Karpas-422 (cell line): Measurements from ENCODE around the gene ERC1. TPM values are rescaled to one million over a fixed set of nuclear protein-coding genes. Genes with fewer than 3 reads are reported as not detected.

Source experiments
- DNase-seq: peaks from one replicate; pipeline ENCODE4 v3.0.0-alpha.2; 2015
- H2AFZ ChIP-seq: fragments of 200-600 bp; sonication (generic); 2 replicates; pipeline ENCODE4 v1.6.1; 2014; ENCODE audit warnings: antibody characterized with exemption, low read length, mixed read lengths
- H3K27ac ChIP-seq: fragments of 200-600 bp; sonication (generic); 2 replicates; pipeline ENCODE4 v1.5.1; 2014; ENCODE audit warnings: mild to moderate bottlenecking, low read length, moderate library complexity
- H3K27me3 ChIP-seq: fragments of 200-600 bp; sonication (generic); 2 replicates; pipeline ENCODE4 v1.6.1; 2014; ENCODE audit warnings: low read length, mixed read lengths
- H3K36me3 ChIP-seq: fragments of 200-600 bp; sonication (generic); 2 replicates; pipeline ENCODE4 v1.6.1; 2014; ENCODE audit warnings: low read length, mixed read lengths; ENCODE audit not compliant: insufficient read depth
- H3K4me1 ChIP-seq: fragments of 200-600 bp; sonication (generic); 2 replicates; pipeline ENCODE4 v1.6.1; 2014; ENCODE audit warnings: mild to moderate bottlenecking, low read length, mixed read lengths
- H3K4me2 ChIP-seq: fragments of 200-600 bp; sonication (generic); 2 replicates; pipeline ENCODE4 v1.6.1; 2014; ENCODE audit warnings: low read length, low read depth, mild to moderate bottlenecking; ENCODE audit not compliant: poor library complexity, severe bottlenecking
- H3K4me3 ChIP-seq: fragments of 200-600 bp; sonication (generic); 2 replicates; pipeline ENCODE4 v1.5.1; 2014; ENCODE audit warnings: mild to moderate bottlenecking, antibody characterized with exemption, low read length, mixed read lengths
- H3K79me2 ChIP-seq: fragments of 200-600 bp; sonication (generic); 2 replicates; pipeline ENCODE4 v1.6.1; 2014; ENCODE audit warnings: mild to moderate bottlenecking, low read length, mixed read lengths
- H3K9ac ChIP-seq: fragments of 200-600 bp; sonication (generic); 2 replicates; pipeline ENCODE4 v1.6.0; 2014; ENCODE audit warnings: low read length
- H3K9me2 ChIP-seq: fragments of 200-600 bp; sonication (generic), shearing (Covaris generic); replicated peaks from 2 replicates; pipeline ENCODE4 v1.6.0; 2014; ENCODE audit warnings: mild to moderate bottlenecking, low read length, moderate library complexity; ENCODE audit not compliant: insufficient read depth
- H3K9me3 ChIP-seq: fragments of 300-700, 200-600 bp; sonication (generic); 2 replicates; pipeline ENCODE4 v1.6.1; 2014; ENCODE audit warnings: low read length, mixed read lengths
- H4K20me1 ChIP-seq: fragments of 200-600 bp; sonication (generic); 2 replicates; pipeline ENCODE4 v1.6.1; 2014; ENCODE audit warnings: mild to moderate bottlenecking, antibody characterized with exemption, low read length, low read depth; ENCODE audit not compliant: insufficient read depth
- total RNA-seq: library from RNA; depleted of rRNA; stranded (reverse); fragments of >200 nt; shearing (Covaris generic); gene quantifications from 2 replicates; pipeline ENCODE4 v1.2.3, GENCODE V29; 2014; ENCODE audit warnings: low replicate concordance

ERC1 gene
- total RNA-seq, 1 experiment from 2014 or later = 20.3 TPM

GRCh38 chr12:1078002-1078401 lies 87.0 kb downstream of the ERC1 start:
- H3K9me3 ChIP-seq = no peaks in the 10 kb centered on the region
- H3K4me3 ChIP-seq = no peak overlapping the region
- no peaks in the 10 kb centered on the region for H3K9me2 ChIP-seq
- H3K79me2 ChIP-seq = peaks cover 21% of the 10 kb centered on the region
- no peak overlapping the region for H3K4me2 ChIP-seq
- no peaks in the 10 kb centered on the region for H3K27me3 ChIP-seq
- no peak overlapping the region for H3K9ac ChIP-seq
- no peak overlapping the region for H2AFZ ChIP-seq
- no peaks in the 10 kb centered on the region for H4K20me1 ChIP-seq
- H3K4me1 ChIP-seq = peaks cover 14% of the 10 kb centered on the region
- DNase-seq = no peak
- H3K27ac ChIP-seq = no peak overlapping the region
- H3K36me3 ChIP-seq = 0 out of 2 replicates have a peak, but pooled peaks cover 2% of the 10 kb centered on the region

GRCh38 chr12:1080520-1081223 lies 89.6 kb downstream of the ERC1 start:
- Histone ChIP-seq H3K4me1 (peaks cover 28% of the 10 kb centered on the region), H3K27ac (no peak overlapping the region)

DNA sequence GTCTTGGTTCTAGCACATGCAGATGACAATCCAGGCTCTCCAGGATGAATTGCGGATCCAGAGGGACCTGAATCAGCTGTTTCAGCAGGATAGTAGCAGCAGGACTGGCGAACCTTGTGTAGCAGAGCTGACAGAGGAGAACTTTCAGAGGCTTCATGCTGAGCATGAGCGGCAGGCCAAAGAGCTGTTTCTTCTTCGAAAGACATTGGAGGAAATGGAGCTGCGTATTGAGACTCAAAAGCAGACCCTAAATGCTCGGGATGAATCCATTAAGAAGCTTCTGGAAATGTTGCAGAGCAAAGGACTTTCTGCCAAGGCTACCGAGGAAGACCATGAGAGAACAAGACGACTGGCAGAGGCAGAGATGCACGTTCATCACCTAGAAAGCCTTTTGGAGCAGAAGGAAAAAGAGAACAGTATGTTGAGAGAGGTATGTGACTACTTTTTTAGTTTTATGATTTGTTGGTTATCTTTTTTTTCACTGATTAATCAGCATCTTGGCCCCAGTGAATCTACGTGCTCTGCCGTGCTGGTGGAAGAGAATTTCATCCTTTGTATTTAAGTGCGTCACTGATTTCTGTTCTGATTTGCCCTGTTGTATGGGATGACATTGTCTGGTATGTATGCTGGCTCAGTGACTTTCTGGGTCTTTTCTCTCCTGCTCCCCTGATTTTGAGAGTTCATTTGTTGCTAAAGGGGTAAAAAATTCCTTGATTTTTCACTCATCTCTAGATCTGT lies 92.3 kb downstream of the ERC1 start:
- Histone ChIP-seq H3K9me2 (no peaks in the 10 kb centered on the region), H3K9ac (peak overlapping the region; percentile 19), H3K27me3 (no peaks in the 10 kb centered on the region), H3K4me1 (peaks cover 28% of the 10 kb centered on the region), H3K36me3 (0 out of 2 replicates have a peak, but pooled peaks cover 4% of the 10 kb centered on the region), H3K79me2 (peaks cover 35% of the 10 kb centered on the region), H2AFZ (no peak overlapping the region), H3K4me2 (peak overlapping the region; percentile 56), H4K20me1 (no peaks in the 10 kb centered on the region), H3K9me3 (no peaks in the 10 kb centered on the region), H3K4me3 (0 out of 2 replicates have a peak overlapping the region, but pooled peaks have one; percentile 4), H3K27ac (peak overlapping the region; percentile 64)
- no peak for DNase-seq

More at GRCh38 chr12:1080520-1081223, 89.6 kb downstream of the ERC1 start:
- Histone ChIP-seq H3K9me3 (no peaks in the 10 kb centered on the region), H3K9ac (peak overlapping the region; percentile 63), H3K4me3 (peak overlapping the region; percentile 62), H3K9me2 (no peaks in the 10 kb centered on the region), H4K20me1 (no peaks in the 10 kb centered on the region), H2AFZ (0 out of 2 replicates have a peak overlapping the region, but pooled peaks have one; percentile 13), H3K36me3 (0 out of 2 replicates have a peak, but pooled peaks cover 4% of the 10 kb centered on the region), H3K79me2 (peaks cover 35% of the 10 kb centered on the region), H3K27me3 (no peaks in the 10 kb centered on the region), H3K4me2 (peak overlapping the region; percentile 65)
- peak; percentile 79 for DNase-seq

DNA sequence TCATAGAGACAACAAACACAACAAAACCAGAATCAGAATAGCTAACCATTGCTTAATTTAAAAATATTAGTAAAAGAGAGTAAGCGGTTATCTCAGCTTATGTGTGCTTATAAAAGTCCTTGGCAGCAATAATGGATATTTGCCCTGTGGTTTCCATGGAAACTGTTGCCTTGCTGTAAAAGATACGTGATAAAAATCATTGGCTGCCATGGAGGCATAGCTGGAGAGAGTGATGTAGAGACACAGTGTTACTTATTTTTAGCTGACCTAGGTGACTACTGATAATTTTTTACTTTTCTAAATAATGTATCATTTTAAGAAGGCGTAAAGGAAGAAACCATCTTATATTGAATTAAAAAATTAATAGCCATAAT lies 92.9 kb downstream of the ERC1 start:
- H3K79me2 ChIP-seq = peaks cover 35% of the 10 kb centered on the region
- DNase-seq = peak; percentile 73

DNA sequence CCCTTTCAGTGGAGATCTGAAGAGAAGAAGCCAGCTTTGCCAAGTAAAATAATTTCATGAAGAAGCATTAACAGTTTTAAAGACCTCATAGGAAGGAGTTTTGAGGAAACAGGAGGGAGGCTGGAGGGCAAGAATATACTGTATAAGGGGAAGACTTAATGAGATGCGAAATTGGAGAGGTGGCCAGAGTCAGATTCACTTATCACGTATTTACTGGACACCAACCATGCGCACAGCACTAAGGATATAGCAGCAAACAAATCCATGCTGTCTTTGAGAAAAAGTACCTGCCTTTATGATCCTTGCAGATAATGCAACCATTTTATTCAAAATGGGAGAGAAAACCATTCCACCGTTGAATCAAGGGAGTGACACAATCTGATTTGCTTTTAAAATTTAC lies 100.3 kb downstream of the ERC1 start:
- no peak for DNase-seq
- H3K9me3 ChIP-seq = no peaks in the 10 kb centered on the region
- no peaks in the 10 kb centered on the region for H4K20me1 ChIP-seq
- no peaks in the 10 kb centered on the region for H3K27me3 ChIP-seq
- H3K4me1 ChIP-seq = peaks cover 13% of the 10 kb centered on the region
- no peaks in the 10 kb centered on the region for H3K36me3 ChIP-seq
- H3K4me2 ChIP-seq = no peak overlapping the region
- H3K27ac ChIP-seq = peak overlapping the region; percentile 21; the same call in 1 of the 2 replicates
- H3K79me2 ChIP-seq = peaks cover 50% of the 10 kb centered on the region
- no peak overlapping the region for H3K9ac ChIP-seq
- H3K9me2 ChIP-seq = no peaks in the 10 kb centered on the region
- H3K4me3 ChIP-seq = no peak overlapping the region
- no peak overlapping the region for H2AFZ ChIP-seq

More for the DNA sequence above, 92.9 kb downstream of the ERC1 start:
- Histone ChIP-seq H3K9ac (no peak overlapping the region), H3K9me3 (no peaks in the 10 kb centered on the region), H3K9me2 (no peaks in the 10 kb centered on the region), H3K4me1 (peaks cover 28% of the 10 kb centered on the region), H2AFZ (no peak overlapping the region), H3K4me3 (no peak overlapping the region), H3K27me3 (no peaks in the 10 kb centered on the region), H3K4me2 (peak overlapping the region; percentile 56), H4K20me1 (no peaks in the 10 kb centered on the region), H3K27ac (peak overlapping the region; percentile 39), H3K36me3 (0 out of 2 replicates have a peak, but pooled peaks cover 4% of the 10 kb centered on the region)

DNA sequence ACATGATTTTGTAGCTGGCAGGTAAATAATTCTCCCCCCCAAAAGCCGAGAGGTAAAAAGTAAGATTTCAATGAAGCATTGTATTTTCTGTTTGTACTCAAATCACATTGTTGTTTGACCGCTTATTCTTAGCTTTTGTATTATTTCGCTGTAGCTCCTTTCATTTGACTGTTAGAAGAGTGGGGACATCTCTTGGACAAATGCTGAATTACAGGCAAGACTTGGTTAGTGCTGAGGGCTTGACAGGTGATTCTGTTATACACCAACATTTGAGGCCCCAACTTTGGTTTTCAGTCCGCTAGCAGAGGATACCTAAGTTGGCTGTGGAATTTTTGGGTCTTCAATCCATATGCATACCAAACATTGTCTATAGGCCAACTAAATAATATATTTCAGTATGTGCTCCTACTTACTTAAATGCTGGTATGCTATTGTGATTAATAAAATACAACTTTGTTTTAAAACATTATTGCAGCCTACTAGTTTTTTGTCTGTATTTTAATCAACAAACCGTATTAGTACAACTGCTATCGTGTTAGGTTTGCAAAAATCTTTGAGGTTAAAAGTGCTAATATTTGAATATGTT lies 102.2 kb downstream of the ERC1 start:
- Histone ChIP-seq H3K36me3 (no peaks in the 10 kb centered on the region), H2AFZ (no peak overlapping the region), H3K9me3 (no peaks in the 10 kb centered on the region), H3K9ac (no peak overlapping the region), H4K20me1 (no peaks in the 10 kb centered on the region), H3K4me1 (peaks cover 13% of the 10 kb centered on the region), H3K27ac (no peak overlapping the region), H3K4me2 (peak overlapping the region; percentile 17), H3K27me3 (no peaks in the 10 kb centered on the region), H3K4me3 (no peak overlapping the region), H3K79me2 (peaks cover 68% of the 10 kb centered on the region), H3K9me2 (no peaks in the 10 kb centered on the region)
- peak; percentile 85 for DNase-seq

GRCh38 chr12:1094714-1095113 lies 103.7 kb downstream of the ERC1 start:
- no peaks in the 10 kb centered on the region for H3K36me3 ChIP-seq
- no peak overlapping the region for H2AFZ ChIP-seq
- no peak for DNase-seq
- no peaks in the 10 kb centered on the region for H4K20me1 ChIP-seq
- H3K4me2 ChIP-seq = no peak overlapping the region
- peaks cover 81% of the 10 kb centered on the region for H3K79me2 ChIP-seq
- H3K9ac ChIP-seq = no peak overlapping the region
- H3K27ac ChIP-seq = no peak overlapping the region
- no peaks in the 10 kb centered on the region for H3K27me3 ChIP-seq
- H3K9me2 ChIP-seq = no peaks in the 10 kb centered on the region
- H3K4me3 ChIP-seq = no peak overlapping the region
- H3K4me1 ChIP-seq = peaks cover 13% of the 10 kb centered on the region
- H3K9me3 ChIP-seq = no peaks in the 10 kb centered on the region

GRCh38 chr12:1099158-1099557 lies 108.1 kb downstream of the ERC1 start:
- H3K27ac ChIP-seq = no peak overlapping the region
- H3K9ac ChIP-seq = no peak overlapping the region
- DNase-seq = no peak
- H3K4me2 ChIP-seq = no peak overlapping the region
- no peak overlapping the region for H3K4me3 ChIP-seq
- no peaks in the 10 kb centered on the region for H3K9me3 ChIP-seq
- H3K36me3 ChIP-seq = no peaks in the 10 kb centered on the region
- H3K27me3 ChIP-seq = no peaks in the 10 kb centered on the region
- no peak overlapping the region for H2AFZ ChIP-seq
- no peaks in the 10 kb centered on the region for H3K9me2 ChIP-seq
- peaks cover 90% of the 10 kb centered on the region for H3K79me2 ChIP-seq
- no peaks in the 10 kb centered on the region; the same call in 1 of the 2 replicates for H3K4me1 ChIP-seq
- H4K20me1 ChIP-seq = no peaks in the 10 kb centered on the region
